SK-N-SH treated with all-trans-retinoic acid at 6 μM for 48 hours (cell line): ENCODE measurements around the gene ZMAT3.

Source experiments
- ATAC-seq: fragments of 200-7000 bp; cut with Tn5 transposase; 3 replicates; pipeline ENCODE4 v1.9.1; 2020; ENCODE audit warnings: mild to moderate bottlenecking, moderate library complexity
- ARNTL ChIP-seq: fragments of 450-650 bp; formaldehyde crosslinking; IDR thresholded peaks from 2 replicates; pipeline ENCODE4 v1.5.0; 2020; ENCODE audit warnings: low read depth, mild to moderate bottlenecking, moderate library complexity, borderline replicate concordance
- CREB5 ChIP-seq: fragments of 250-450 bp; sonication (Bioruptor Pico); IDR thresholded peaks from 2 replicates; pipeline ENCODE4 v1.5.1; 2020; ENCODE audit warnings: low read depth, mild to moderate bottlenecking, moderate library complexity
- CSDC2 ChIP-seq: fragments of 250-450 bp; sonication (Bioruptor Pico); IDR thresholded peaks from 2 replicates; pipeline ENCODE4 v1.5.0; 2020; ENCODE audit warnings: mild to moderate bottlenecking, moderate library complexity
- ESRRG ChIP-seq: fragments of 250-450 bp; sonication (Bioruptor Pico); IDR thresholded peaks from 2 replicates; pipeline ENCODE4 v1.6.1; 2021; ENCODE audit warnings: mild to moderate bottlenecking
- ISL1 ChIP-seq: fragments of 250-450 bp; sonication (Bioruptor Pico); IDR thresholded peaks from 2 replicates; pipeline ENCODE4 v2.1.2; 2022; ENCODE audit warnings: mild to moderate bottlenecking, moderate library complexity
- OSR1 ChIP-seq: fragments of 250-450 bp; sonication (Bioruptor Pico); IDR thresholded peaks from 2 replicates; pipeline ENCODE4 v1.8.0; 2022; ENCODE audit warnings: moderate library complexity, mild to moderate bottlenecking, inconsistent platforms
- PPARA ChIP-seq: fragments of 250-450 bp; sonication (Bioruptor Pico); IDR thresholded peaks from 2 replicates; pipeline ENCODE4 v1.5.0; 2020; ENCODE audit warnings: mild to moderate bottlenecking, borderline replicate concordance
- RARB ChIP-seq: fragments of 250-450 bp; sonication (Bioruptor Pico); IDR thresholded peaks from 2 replicates; pipeline ENCODE4 v1.8.0; 2021; ENCODE audit warnings: mild to moderate bottlenecking, moderate library complexity
- SNAI2 ChIP-seq: fragments of 250-450 bp; sonication (Bioruptor Pico); IDR thresholded peaks from 2 replicates; pipeline ENCODE4 v1.5.0; 2020; ENCODE audit warnings: mild to moderate bottlenecking, moderate library complexity
- TCF4 ChIP-seq: fragments of 250-450 bp; sonication (Bioruptor Pico); IDR thresholded peaks from 2 replicates; pipeline ENCODE4 v1.8.0; 2021; ENCODE audit warnings: mild to moderate bottlenecking, moderate library complexity, borderline replicate concordance
- TOX ChIP-seq: fragments of 250-450 bp; sonication (Bioruptor Pico); IDR thresholded peaks from 2 replicates; pipeline ENCODE4 v1.8.0; 2021; ENCODE audit warnings: mild to moderate bottlenecking, moderate library complexity, borderline replicate concordance
- ZC3H10 ChIP-seq: fragments of 250-450 bp; sonication (Bioruptor Pico); IDR thresholded peaks from 2 replicates; pipeline ENCODE4 v1.5.1; 2021; ENCODE audit warnings: mild to moderate bottlenecking, moderate library complexity
- ZFP3 ChIP-seq: fragments of 250-450 bp; sonication (Bioruptor Pico); IDR thresholded peaks from 2 replicates; pipeline ENCODE4 v1.5.0; 2020; ENCODE audit warnings: mild to moderate bottlenecking, moderate library complexity
- ZFP30 ChIP-seq: fragments of 450-650 bp; formaldehyde crosslinking; IDR thresholded peaks from 2 replicates; pipeline ENCODE4 v1.5.0; 2022; ENCODE audit warnings: mild to moderate bottlenecking, moderate library complexity
- ZNF565 ChIP-seq: fragments of 450-650 bp; formaldehyde crosslinking; conservative IDR thresholded peaks from 2 replicates; pipeline ENCODE4 v1.5.0; 2020; ENCODE audit warnings: low read depth, mild to moderate bottlenecking, moderate library complexity
- ZNF70 ChIP-seq: fragments of 450-650 bp; formaldehyde crosslinking; IDR thresholded peaks from 2 replicates; pipeline ENCODE4 v1.5.0; 2020; ENCODE audit warnings: mild to moderate bottlenecking, moderate library complexity
- ZNF8 ChIP-seq: fragments of 450-650 bp; formaldehyde crosslinking; IDR thresholded peaks from 2 replicates; pipeline ENCODE4 v1.5.0; 2020; ENCODE audit warnings: mild to moderate bottlenecking, moderate library complexity
- TF ChIP-seq, protein P1 (sequence below): fragments of 250-450 bp; sonication (Bioruptor Pico); IDR thresholded peaks from 2 replicates; pipeline ENCODE4 v1.5.1; 2021; ENCODE audit warnings: mild to moderate bottlenecking, moderate library complexity
- TF ChIP-seq, protein P2 (sequence below): fragments of 250-450 bp; sonication (Bioruptor Pico); IDR thresholded peaks from 2 replicates; pipeline ENCODE4 v1.5.0; 2020; ENCODE audit warnings: mild to moderate bottlenecking, moderate library complexity
- TF ChIP-seq, protein P3 (sequence below): fragments of 250-450 bp; sonication (Bioruptor Pico); IDR thresholded peaks from 2 replicates; pipeline ENCODE4 v1.8.0; 2020; ENCODE audit warnings: mild to moderate bottlenecking, moderate library complexity, borderline replicate concordance

Gene ZMAT3

GRCh38 chr3:179000144-179000543 lies 71.5 kb downstream of the ZMAT3 start:
- ATAC-seq: no peak
- TF ChIP-seq CREB5 (CRISPR knock-in tag) (no peak), ZNF565 (CRISPR knock-in tag) (no peak), TOX (no peak), ZFP3 (CRISPR knock-in tag) (no peak), ZFP30 (CRISPR knock-in tag) (no peak), ZNF70 (CRISPR knock-in tag) (no peak), SNAI2 (no peak), ARNTL (CRISPR knock-in tag) (no peak), RARB (no peak), ZNF8 (CRISPR knock-in tag) (no peak), OSR1 (CRISPR knock-in tag) (no peak)
- TF ChIP-seq, protein P1, sequence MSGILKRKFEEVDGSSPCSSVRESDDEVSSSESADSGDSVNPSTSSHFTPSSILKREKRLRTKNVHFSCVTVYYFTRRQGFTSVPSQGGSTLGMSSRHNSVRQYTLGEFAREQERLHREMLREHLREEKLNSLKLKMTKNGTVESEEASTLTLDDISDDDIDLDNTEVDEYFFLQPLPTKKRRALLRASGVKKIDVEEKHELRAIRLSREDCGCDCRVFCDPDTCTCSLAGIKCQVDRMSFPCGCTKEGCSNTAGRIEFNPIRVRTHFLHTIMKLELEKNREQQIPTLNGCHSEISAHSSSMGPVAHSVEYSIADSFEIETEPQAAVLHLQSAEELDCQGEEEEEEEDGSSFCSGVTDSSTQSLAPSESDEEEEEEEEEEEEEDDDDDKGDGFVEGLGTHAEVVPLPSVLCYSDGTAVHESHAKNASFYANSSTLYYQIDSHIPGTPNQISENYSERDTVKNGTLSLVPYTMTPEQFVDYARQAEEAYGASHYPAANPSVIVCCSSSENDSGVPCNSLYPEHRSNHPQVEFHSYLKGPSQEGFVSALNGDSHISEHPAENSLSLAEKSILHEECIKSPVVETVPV (CRISPR knock-in tag): no peak
- TF ChIP-seq, protein P2, sequence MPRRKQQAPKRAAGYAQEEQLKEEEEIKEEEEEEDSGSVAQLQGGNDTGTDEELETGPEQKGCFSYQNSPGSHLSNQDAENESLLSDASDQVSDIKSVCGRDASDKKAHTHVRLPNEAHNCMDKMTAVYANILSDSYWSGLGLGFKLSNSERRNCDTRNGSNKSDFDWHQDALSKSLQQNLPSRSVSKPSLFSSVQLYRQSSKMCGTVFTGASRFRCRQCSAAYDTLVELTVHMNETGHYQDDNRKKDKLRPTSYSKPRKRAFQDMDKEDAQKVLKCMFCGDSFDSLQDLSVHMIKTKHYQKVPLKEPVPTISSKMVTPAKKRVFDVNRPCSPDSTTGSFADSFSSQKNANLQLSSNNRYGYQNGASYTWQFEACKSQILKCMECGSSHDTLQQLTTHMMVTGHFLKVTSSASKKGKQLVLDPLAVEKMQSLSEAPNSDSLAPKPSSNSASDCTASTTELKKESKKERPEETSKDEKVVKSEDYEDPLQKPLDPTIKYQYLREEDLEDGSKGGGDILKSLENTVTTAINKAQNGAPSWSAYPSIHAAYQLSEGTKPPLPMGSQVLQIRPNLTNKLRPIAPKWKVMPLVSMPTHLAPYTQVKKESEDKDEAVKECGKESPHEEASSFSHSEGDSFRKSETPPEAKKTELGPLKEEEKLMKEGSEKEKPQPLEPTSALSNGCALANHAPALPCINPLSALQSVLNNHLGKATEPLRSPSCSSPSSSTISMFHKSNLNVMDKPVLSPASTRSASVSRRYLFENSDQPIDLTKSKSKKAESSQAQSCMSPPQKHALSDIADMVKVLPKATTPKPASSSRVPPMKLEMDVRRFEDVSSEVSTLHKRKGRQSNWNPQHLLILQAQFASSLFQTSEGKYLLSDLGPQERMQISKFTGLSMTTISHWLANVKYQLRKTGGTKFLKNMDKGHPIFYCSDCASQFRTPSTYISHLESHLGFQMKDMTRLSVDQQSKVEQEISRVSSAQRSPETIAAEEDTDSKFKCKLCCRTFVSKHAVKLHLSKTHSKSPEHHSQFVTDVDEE (CRISPR knock-in tag): no peak
- TF ChIP-seq, protein P3, sequence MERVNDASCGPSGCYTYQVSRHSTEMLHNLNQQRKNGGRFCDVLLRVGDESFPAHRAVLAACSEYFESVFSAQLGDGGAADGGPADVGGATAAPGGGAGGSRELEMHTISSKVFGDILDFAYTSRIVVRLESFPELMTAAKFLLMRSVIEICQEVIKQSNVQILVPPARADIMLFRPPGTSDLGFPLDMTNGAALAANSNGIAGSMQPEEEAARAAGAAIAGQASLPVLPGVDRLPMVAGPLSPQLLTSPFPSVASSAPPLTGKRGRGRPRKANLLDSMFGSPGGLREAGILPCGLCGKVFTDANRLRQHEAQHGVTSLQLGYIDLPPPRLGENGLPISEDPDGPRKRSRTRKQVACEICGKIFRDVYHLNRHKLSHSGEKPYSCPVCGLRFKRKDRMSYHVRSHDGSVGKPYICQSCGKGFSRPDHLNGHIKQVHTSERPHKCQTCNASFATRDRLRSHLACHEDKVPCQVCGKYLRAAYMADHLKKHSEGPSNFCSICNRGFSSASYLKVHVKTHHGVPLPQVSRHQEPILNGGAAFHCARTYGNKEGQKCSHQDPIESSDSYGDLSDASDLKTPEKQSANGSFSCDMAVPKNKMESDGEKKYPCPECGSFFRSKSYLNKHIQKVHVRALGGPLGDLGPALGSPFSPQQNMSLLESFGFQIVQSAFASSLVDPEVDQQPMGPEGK (CRISPR knock-in tag): no peak

- TF ChIP-seq RARB (no peak), ISL1 (CRISPR knock-in tag) (no peak), ARNTL (CRISPR knock-in tag) (no peak), CREB5 (CRISPR knock-in tag) (no peak), ZFP30 (CRISPR knock-in tag) (no peak), PPARA (CRISPR knock-in tag) (no peak), ZNF565 (CRISPR knock-in tag) (no peak), ZC3H10 (no peak), ZNF70 (CRISPR knock-in tag) (no peak), ZNF8 (CRISPR knock-in tag) (no peak)
- TF ChIP-seq, protein P1 (CRISPR knock-in tag): no peak
- ATAC-seq: no peak
These were observed 75.2 kb downstream of the ZMAT3 start for GRCh38 chr3:178996399-178996798.

DNA sequence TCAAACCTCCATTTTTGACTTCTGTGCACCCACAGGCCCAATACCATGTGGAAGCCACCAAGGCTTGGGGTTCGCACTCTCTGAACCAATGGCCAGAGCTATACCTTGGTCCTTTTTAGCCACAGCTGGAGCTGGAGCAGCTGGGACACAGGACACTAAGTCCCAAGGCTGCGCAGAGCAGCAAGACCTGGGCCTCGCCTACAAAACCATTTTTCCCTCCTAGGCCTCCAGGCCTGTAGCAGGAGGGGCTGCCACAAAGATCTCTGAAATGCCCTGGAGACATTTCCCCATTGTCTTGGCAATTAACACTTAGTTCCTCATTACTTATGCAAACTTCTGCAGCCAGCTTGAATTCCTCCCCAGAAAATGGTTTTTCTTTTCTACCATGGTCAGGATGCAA lies 81.3 kb downstream of the ZMAT3 start:
- no peak for ATAC-seq
- no peak for TF ChIP-seq RARB
- no peak for TF ChIP-seq TCF4 (CRISPR knock-in tag)
- TF ChIP-seq CSDC2 (CRISPR knock-in tag): no peak
- TF ChIP-seq, protein P3 (CRISPR knock-in tag): no peak
- TF ChIP-seq ESRRG (CRISPR knock-in tag): no peak
- no peak for TF ChIP-seq ZFP3 (CRISPR knock-in tag)
- no peak for TF ChIP-seq CREB5 (CRISPR knock-in tag)
- TF ChIP-seq SNAI2: no peak
- no peak for TF ChIP-seq TOX
- no peak for TF ChIP-seq ZC3H10
- no peak for TF ChIP-seq ZNF70 (CRISPR knock-in tag)
- TF ChIP-seq ZFP30 (CRISPR knock-in tag): no peak
